ENCODE data around the gene SEPTIN12.
"Not testable (repeated sequence)": the region's sequence is repeated elsewhere in the genome, so short reads cannot be mapped to it uniquely, and the experiment has no call there.

Gene SEPTIN12

DNA sequence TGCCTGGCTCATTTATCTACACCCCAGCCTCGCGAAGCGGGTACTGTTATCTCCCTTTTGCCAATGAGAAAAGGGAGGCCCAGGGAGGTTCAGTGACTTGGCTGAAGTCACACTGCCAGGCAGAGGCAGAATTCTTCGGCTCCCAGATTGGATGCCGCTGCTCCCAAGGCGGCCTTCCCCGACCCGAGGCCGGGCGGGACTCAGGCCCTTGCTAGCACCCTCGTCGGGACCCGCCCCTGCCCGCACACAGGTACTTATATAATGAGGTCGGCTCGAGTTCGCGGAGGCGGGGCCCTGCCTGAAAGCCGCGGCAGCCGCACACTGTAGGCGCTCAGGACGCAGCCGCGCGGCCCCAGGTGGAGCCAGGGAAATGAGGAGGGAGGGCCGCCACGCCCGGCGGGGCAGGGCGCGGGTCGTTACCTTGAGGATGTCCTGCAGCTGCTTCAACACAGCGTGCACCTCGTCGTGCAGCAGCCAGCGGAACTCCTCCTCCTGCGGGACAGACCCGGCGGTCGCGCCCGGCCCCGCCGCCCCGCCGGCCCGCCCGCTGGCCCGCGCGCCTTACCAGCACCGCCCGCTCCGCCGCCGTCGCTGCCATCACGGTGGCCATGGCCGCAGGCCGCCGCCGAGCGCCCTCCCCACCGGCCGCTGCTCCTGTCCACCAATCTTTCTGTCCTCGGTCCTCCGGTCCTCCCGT, 14.0 kb upstream of the SEPTIN12 start, which contains the start of gene ROGDI:
TSS of gene ROGDI (minus strand) at position 672 of the 697 bp plus-strand sequence. CDS start at position 610, 62 bp downstream.
- DNase-seq = peak; percentile 65

DNA sequence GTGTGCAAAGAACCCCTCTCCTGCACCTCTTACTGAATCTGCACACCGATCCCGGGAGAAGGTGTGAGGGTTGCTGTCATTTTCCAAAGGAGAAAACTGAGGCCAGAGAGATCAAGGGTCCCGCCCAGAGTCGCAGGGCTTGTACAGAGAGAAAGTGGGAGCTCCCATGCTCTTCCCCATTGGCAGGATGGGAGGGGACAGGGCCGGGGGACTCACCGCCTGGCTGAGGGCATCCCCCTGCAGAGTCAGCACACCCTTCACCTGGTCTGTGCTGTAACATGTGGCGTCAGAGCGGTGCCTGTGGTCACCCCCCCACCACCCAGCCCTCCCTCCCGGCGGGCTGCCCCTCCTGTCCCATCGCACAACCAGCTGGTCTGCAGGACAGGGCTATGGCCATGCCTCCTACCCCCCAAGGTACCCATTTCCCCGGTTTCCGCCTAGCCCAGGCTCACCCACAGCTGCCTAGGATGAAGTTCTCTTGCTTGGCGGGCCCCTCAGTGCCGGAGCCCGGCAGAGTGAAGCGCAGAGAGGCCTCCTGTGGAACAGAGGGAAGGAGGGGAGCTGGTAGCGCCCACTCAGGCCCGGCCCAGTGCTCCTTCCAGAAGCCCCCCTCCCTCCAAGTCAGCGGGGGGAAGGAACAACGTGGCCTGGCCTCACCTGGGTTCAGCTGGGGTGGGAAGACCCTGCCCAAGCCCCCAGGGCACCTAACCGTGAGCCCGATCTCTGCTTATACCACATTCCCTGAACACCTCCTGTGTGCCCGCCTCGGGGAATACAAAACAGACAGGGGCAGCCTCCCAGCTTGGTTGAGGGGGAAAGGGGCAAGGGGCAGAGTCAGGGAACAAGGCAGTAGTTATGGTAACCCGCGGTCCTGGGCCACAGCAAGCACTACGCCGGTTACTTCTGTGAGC, 13.2 kb upstream of the SEPTIN12 start:
- DNase-seq = no peak

DNA sequence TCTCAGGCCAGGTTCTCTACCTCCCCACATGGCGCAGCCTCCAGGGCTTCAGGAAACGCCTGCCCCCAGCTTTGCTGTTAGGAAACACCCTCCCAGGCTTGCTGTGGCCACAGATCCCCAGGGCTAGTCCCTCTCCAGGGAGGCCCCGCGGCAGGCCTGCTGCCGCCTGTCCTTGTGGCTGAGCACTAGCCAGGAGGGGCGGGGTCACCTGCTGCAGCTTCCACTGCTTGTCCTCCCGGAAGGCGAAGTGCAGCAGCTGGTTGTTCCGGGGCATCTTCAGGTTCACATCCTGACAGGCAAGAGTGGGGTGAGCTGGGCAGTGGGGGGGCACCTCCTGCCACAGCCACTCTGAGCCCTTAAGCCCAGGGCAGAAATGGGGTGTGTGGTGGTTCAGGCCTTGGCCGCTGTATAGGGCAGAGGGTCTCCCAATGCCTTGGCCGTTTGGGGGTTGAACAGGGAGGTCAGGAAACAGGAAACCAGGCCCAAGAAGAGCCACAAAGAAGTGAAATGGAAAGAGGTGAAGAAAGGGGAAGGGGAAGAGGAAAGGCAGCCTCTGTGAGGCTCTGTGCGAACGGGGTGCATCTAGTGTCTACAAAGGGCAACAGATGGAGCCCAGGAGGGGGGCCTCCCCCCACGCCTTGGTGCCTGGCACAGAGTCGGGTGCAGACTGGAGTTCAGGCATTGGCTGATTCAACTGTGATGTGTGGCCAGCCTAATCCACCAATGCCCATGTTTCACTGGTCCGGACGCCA, 12.3 kb upstream of the SEPTIN12 start:
- DNase-seq = peak; percentile 7

DNA sequence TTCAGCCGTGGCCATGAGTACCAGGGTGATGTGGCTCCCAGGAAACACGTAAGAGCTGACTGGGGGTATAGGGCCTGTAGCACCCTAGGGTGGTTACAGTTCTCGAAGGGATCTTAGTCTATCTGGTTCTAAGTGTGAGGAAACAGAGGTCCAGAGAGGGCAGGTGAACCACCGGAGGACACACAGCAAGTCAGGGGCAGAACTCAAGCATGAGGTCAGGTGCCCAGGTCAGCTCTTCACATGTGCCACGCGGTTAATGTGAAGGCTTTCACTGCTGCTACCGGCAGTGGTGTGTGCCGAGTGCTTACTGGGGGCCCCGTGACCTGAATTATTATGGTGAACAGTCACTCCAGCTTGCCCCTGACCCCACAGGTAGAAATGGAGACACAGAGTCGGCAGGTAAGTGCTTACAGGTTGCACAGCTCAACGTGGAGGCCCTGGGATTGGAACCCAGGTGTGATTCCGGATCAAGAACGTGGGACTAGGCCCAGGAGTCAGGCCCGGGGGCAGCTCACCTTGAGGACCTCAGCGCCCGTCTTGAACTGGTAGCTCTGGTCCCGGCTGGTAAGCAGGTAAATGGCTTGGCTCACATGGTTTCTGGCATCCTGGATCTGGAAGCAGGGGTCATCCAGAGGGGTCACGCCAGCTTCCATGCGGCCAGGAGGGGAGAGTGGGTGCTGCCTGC, 11.2 kb upstream of the SEPTIN12 start:
- no peak for DNase-seq

DNA sequence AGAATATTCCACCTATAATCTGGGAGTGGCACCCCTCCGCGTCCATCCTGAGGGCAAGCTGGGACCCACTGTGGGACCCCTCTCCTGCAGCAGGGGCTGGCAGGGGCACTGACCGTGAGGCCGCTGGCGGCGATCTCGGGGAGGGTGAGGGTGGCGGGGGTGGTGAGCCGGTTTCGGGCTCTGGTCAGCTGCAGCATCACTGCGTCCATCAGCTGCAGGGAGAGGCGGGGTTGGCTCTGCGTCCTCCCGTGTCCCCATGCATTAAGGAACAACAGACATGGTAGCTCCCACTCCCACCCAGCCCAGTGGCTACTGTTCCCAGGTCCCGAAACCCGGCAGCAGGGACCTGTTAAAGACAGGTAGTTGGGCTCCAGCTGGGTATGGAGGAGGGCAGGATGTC, 10.3 kb upstream of the SEPTIN12 start:
- no peak for DNase-seq

DNA sequence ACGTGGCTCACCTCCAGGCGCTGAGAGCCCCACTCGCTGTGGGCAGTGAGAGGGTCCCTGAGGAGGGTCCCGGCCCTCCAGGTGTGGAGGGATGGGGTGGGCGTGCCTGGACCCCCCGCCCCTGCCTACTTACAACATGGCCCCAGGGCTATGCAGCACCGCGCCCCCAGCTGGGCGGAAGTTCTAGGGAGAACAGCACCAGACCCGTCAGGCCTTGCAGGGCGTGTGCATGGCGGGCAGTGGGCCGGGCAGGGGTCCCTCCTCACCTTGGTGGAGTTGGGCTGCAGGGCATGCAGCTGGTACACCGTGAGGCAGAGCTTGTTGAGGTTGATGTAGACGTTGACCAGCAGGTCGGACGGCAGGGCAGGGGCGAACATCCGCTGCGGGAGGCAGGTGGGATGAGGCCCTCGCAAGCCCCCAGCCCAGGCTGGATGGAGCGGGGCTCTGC, 9.7 kb upstream of the SEPTIN12 start:
- no peak for DNase-seq

DNA sequence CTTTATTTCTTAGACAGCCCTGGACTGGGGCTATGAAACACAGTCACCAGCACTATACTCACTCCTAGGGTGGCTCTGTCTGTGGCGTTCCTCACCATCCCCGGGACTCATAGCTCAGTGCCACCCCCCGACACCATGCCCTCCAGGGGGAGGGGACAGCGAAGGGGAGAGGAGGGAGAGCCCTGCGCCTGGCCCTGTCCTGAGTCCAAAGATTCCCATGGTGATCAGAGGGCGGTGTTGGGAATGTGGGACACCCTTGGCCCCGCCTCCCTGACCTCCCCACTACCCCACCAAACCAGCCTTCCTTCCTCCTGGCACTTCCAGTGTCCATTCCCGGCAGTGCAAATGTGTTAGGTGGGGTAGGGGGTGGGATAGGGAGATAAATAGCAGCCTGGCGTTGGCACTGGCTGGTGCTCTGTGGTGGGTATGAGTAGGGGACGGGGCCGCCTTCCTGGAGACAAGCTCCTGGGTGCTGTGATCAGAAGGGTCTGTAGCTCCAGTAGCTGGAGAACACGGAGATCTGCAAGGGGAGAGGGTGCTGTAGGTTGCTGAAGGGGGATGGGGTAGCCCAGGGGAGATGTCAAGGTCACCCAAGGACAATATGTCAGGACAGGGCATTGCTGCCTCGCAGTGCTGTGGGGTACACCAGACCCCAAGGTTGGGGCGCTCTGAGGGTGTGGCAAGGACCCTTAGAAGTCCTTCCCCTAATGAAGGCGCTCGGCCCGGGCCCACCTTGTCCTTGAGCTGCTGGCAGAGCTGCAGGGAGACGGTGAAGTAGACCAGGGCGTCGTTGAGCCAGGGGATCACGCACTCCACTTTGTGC, 9.0 kb upstream of the SEPTIN12 start:
- DNase-seq = no peak

DNA sequence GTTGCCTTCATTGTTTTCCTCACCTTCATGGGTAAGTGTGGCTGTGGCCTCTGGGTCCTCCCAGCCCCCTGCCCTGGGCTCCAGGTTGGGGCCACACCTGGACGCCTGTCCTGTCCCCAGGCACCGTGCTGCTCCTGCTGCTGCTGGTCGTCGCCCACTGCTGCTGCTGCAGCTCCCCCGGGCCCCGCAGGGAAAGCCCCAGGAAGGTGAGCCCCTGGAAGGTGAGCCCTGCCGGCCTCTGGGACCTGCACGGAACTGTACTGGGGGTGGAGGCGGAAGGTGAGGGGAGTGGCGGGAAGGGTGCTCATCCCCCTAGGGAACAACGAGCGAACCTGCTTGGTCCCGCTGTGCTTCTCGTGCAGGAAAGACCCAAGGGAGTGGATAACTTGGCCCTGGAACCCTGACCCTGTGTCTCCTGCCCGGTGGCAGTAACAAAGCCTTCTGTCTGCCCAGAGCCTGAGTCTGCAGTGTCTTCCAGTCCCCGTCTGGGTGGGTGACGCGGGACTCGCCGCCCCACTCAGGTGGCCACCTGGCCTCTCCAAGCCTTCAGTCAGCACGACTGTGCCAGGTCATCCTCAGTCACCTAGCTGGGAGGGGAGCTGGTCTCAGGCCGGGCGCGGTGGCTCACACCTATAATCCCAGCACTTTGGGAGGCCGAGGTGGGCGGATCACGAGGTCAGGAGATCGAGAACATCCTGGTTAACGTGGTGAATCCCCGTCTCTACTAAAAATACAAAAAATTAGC, 7.9 kb upstream of the SEPTIN12 start:
- DNase-seq = no peak

DNA sequence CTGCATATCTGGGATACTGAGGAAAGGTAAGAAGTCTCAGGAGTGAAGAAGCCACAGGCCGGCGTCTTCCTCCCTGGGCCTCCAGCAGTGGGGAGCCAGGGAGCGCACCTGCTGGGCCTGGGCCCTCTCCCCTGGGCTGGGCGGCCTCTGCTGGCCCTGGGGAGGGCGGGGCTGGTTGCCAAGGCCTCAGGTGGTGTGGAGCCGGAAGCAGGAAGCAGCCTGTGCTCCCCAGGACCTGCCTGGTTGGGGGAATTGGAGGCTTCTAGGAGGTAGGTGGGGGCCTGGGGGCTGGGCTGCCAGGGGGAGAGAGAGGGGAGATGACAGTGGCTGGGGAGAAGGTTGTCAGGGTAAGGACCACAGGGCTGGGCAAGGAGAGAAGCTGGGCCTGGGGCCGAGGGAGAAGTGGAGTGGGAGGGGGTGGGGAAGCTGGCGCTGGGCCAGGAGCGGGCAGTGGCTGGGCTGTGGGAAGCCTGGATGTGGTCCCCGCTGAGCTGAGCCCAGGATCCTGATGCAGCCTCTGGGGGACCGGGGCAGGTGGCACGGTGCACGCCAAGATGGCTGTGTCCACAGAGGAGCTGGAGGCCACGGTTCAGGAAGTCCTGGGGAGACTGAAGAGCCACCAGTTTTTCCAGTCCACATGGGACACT, 7.2 kb upstream of the SEPTIN12 start, which contains the start of gene SMIM22:
TSS of gene SMIM22 (plus strand) at position 189 of the 647 bp plus-strand sequence. CDS start at position 555, 366 bp downstream.
- peak; percentile 81 for DNase-seq

DNA sequence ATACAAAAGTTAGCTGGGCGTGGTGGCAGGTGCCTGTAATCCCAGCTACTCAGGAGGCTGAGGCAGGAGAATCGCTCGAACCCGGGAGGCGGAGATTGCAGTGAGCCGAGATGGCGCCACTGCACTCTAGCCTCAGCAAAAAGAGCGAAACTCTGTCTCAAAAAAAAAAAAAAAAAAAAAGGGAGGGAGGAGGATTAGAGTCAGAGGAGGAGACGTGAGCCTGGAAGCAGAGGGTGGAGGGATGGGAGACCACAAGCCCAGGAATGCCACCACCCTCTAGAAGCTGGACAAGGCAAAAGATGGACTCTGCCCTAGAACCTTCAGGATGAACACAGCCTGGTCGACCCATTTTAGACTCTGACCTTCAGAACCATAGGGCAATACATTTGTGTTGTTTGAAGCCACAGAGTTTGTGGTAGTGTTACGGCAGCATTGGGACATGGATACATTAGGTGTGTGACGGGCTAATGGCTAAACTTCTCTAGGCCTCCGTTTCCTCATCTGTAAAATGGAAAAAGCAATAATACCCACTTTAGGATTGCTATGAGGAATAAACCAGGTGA, 4.9 kb upstream of the SEPTIN12 start:
- DNase-seq = no peak

DNA sequence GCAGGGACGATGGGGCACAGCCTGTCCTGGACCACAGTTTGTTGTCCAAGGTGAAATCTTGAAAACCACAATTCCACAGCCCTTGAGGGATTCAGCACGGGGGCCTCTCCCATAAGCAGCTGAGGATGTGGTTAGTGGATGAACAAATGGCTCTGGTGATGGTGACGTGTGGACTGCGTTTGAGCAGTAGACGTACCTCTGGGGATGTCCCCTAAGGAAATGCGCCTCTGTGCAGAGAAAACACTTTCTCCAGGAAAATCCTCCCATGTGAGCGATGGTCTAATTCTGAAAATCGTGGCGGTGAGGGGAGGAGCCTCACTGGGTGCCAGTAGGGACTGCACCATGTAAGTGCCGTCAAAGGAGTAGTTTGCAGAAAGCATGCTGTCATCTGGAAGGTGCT, 2.7 kb upstream of the SEPTIN12 start:
- no peak for DNase-seq

DNA sequence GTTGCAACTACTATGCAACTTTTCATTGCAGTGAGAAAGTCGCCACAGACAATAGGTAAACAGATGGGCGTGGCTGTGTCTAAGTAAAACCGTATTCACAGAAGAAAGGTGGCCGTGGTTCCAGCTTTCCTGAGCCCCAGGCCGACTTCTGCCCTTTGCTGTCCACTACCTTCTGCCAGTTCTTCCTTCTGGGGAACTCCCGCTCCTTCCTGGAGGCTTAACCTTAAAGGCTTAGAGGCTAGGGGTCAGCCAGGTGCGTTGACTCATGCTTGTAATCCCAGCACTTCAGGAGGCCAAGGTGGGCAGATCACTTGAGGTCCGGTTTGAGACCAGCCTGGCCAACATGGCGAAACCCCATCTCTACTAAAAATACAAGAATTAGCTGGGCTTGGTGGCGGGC, 2.1 kb upstream of the SEPTIN12 start:
- DNase-seq = no peak

DNA sequence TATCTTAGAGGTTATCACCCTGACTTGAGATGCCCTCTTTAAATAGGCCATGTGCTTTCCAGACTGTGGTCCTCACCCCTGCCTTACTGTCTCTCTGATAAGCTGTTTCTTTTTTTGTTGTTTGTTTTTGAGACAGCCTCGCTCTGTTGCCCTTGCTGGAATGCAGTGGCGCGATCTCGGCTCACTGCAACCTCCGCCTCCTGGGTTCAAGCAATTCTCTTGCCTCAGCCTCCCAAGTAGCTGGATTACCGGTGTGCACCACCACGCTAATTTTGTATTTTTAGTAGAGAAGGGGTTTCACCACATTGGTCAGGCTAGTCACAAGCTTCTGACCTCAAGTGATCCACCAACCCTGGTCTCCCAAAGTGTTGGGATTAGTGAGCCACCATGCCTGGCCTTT, 765 bp upstream of the SEPTIN12 start:
- no peak for DNase-seq

DNA sequence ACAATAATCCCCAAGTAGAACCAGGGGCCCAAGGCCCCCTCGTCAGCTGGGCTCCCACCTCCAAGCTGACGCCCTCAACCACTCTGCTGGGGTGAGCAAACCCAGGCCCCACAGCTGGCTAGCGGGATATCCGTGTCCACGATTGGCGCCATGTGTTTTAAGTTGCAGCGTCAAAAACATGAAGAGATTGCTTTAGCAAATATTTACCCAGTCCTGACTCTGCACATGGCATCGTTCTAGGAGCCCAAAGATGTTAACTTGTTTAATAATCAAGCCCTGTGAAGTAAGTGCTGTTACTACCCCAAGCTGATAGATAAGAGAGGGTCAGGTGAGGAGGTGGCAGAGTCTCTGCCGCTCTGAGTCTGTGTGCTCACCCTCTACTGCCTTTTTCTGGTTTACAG, 344 bp upstream of the SEPTIN12 start:
- DNase-seq = no peak

DNA sequence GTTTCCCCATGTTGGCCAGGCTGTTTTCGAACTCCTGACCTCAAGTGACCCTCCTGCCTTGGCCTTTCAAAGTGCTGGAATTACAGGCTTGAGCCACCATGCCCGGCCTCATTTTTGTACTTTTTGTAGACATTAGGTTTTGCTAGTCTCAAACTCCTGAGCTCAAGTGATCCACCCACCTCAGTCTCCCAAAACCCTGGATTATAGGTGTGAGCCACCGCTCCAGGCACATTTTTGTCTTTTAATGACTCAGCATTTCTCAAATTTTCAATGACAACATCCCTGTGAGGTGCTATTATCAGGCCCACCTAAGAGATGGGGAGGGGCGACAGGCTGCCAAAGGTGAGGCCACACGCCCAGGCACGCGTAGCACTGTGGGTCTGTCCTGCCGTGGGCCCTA, 1.1 kb downstream of the SEPTIN12 start:
- DNase-seq = no peak

DNA sequence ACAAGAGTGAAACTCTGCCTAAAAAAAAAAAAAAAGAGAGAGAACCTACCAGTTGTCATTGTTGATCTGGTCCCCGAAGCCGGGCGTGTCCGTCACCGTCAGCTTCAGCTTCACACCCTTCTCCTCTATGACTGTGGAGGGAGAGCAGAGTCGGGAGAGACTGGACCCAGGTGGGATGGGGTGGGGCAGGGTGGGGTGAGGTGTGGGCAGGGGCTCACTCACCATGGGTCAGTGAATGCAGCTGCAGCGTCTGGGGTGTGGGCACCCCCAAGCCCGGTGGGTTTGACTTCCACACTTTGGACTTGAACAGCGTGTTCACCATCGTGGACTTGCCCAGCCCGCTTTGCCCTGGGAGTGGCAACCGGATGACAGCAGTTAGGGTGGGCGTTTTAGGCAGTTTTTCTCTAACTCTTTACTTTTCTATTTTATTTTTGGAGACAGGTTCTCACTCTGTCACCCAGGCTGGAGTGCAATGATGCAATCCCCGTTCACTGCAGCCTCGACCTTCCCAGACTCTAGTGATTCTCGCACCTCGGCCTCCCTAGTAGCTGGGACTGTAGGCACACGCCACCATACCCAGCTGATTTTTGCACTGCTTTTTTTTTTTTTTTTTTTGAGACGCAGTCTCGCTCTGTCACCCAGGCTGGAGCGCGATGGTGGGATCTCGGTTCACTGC, 2.2 kb downstream of the SEPTIN12 start:
- no peak for DNase-seq

DNA sequence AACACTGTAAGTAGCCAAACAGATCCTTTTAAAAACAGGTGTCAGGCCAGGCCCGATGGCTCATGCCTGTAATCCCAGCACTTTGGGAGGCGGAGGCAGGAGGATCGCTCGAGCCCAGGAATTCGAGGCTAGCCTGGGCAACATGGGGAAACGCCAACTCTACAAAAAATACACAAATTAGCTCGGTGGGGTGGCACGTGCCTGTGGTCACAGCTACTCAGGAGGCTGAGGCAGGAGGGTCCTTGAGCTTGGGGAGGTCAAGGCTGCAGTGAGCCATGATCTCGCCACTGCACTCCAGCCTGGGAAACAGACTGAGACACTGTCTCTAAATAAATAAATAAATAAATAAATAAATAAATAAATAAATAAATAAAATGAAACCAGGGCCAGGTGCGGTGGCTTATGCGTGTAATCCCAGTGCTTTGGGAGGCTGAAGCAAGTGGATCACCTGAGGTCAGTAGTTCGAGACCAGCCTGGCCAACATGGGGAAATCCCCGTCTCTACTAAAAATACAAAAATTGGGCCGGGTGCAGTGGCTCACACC, 3.6 kb downstream of the SEPTIN12 start:
- not testable (repeated sequence) for DNase-seq

DNA sequence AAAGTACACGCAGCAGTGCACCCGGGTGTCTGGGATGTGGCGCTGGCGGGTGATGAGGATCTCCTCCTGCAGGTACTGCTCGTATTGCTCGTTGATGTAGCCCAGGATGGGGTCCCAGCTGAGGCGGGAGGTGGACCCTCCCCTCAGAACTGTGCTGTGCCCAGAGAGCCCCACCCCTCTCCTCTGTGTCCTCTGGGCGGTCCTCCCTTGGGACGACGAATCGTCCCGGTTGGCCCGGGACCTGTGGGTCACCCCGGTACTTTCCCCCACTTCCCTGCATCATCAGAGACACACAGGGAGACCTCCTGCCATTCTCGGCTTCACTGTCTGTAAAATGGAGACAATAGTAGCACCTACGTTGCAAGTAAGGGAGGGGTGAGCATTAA, 4.2 kb downstream of the SEPTIN12 start:
- DNase-seq = no peak

All from DMS79 treated with DMSO at 0.1 percent for 48 hours (cell line).